HEK293 (cell line): Measurements from ENCODE around the gene ZSCAN12.

ENCODE experiments used
- ATF2 ChIP-seq: fragments of 450-650 bp; formaldehyde crosslinking; IDR thresholded peaks from 2 replicates; pipeline ENCODE4 v1.5.1; 2016; ENCODE audit warnings: missing biosample characterization, missing genetic modification characterization, low read depth
- EGR2 ChIP-seq: fragments of 450-650 bp; formaldehyde crosslinking; IDR thresholded peaks from 2 replicates; pipeline ENCODE4 v1.5.1; 2016; ENCODE audit warnings: low read depth, missing biosample characterization, missing genetic modification characterization
- GFI1B ChIP-seq: fragments of 450-650 bp; formaldehyde crosslinking; IDR thresholded peaks from 2 replicates; pipeline ENCODE4 v1.5.1; 2016; ENCODE audit warnings: missing biosample characterization, missing genetic modification characterization
- REPIN1 ChIP-seq: fragments of 450-650 bp; formaldehyde crosslinking; IDR thresholded peaks from 2 replicates; pipeline ENCODE4 v1.5.1; 2017; ENCODE audit warnings: missing biosample characterization, missing genetic modification characterization, low read depth
- SETDB1 ChIP-seq: IDR thresholded peaks from one replicate; pipeline ENCODE4 v1.6.1; 2017; ENCODE audit warnings: mild to moderate bottlenecking, low read length, moderate library complexity, mixed read lengths; ENCODE audit not compliant: insufficient read length
- SP7 ChIP-seq: fragments of 450-650 bp; formaldehyde crosslinking; IDR thresholded peaks from 2 replicates; pipeline ENCODE4 v1.5.1; 2016; ENCODE audit warnings: missing biosample characterization, missing genetic modification characterization
- TCF7L2 ChIP-seq: IDR thresholded peaks from 2 replicates; pipeline ENCODE4 v1.6.1; 2011; ENCODE audit warnings: low read depth, mild to moderate bottlenecking, inconsistent platforms, low read length, moderate library complexity, borderline replicate concordance
- ZBTB1 ChIP-seq: fragments of 450-650 bp; formaldehyde crosslinking; IDR thresholded peaks from 2 replicates; pipeline ENCODE4 v1.5.1; 2016; ENCODE audit warnings: missing biosample characterization, missing genetic modification characterization
- ZBTB11 ChIP-seq: fragments of 450-650 bp; formaldehyde crosslinking; conservative IDR thresholded peaks from 2 replicates; pipeline ENCODE4 v1.5.1; 2016; ENCODE audit warnings: low read depth, missing biosample characterization, missing genetic modification characterization
- ZBTB44 ChIP-seq: fragments of 450-650 bp; IDR thresholded peaks from 2 replicates; pipeline ENCODE4 v1.5.1; 2018; ENCODE audit warnings: missing biosample characterization, mild to moderate bottlenecking, missing genetic modification characterization
- ZEB2 ChIP-seq: fragments of 450-650 bp; formaldehyde crosslinking; IDR thresholded peaks from 2 replicates; pipeline ENCODE4 v1.5.1; 2016; ENCODE audit warnings: missing biosample characterization, missing genetic modification characterization
- ZNF140 ChIP-seq: fragments of 450-650 bp; formaldehyde crosslinking; IDR thresholded peaks from 2 replicates; pipeline ENCODE4 v1.5.1; 2016; ENCODE audit warnings: missing biosample characterization, missing genetic modification characterization
- ZNF146 ChIP-seq: fragments of 450-650 bp; formaldehyde crosslinking; IDR thresholded peaks from 2 replicates; pipeline ENCODE4 v1.5.1; 2016; ENCODE audit warnings: missing biosample characterization, missing genetic modification characterization
- ZNF184 ChIP-seq: fragments of 450-650 bp; IDR thresholded peaks from 2 replicates; pipeline ENCODE4 v1.5.1; 2018; ENCODE audit warnings: missing biosample characterization, mild to moderate bottlenecking, missing genetic modification characterization
- ZNF274 ChIP-seq, 2 experiments: fragments of 200-500 bp in 1 of 2; fragments of 450-650 bp in 1 of 2; sonication (Bioruptor generic) in 1 of 2; formaldehyde crosslinking in 1 of 2; IDR thresholded peaks; 2 replicates each; pipeline versions ENCODE4 v1.5.1 to v1.6.1; 2014 to 2016; ENCODE audit warnings: borderline replicate concordance in 1 of 2, inconsistent platforms in 1 of 2, low read length in 1 of 2, missing biosample characterization in 1 of 2, missing genetic modification characterization in 1 of 2
- ZNF404 ChIP-seq: fragments of 450-650 bp; formaldehyde crosslinking; IDR thresholded peaks from 2 replicates; pipeline ENCODE4 v1.5.1; 2017; ENCODE audit warnings: missing biosample characterization, missing genetic modification characterization
- ZNF416 ChIP-seq: fragments of 450-650 bp; formaldehyde crosslinking; IDR thresholded peaks from 2 replicates; pipeline ENCODE4 v1.5.1; 2016; ENCODE audit warnings: missing biosample characterization, missing genetic modification characterization
- ZNF48 ChIP-seq: fragments of 450-650 bp; formaldehyde crosslinking; IDR thresholded peaks from 2 replicates; pipeline ENCODE4 v1.5.1; 2016; ENCODE audit warnings: missing biosample characterization, missing genetic modification characterization
- ZNF660 ChIP-seq: fragments of 450-650 bp; IDR thresholded peaks from 2 replicates; pipeline ENCODE4 v1.5.1; 2018; ENCODE audit warnings: missing biosample characterization, mild to moderate bottlenecking, missing genetic modification characterization
- ZNF704 ChIP-seq: fragments of 450-650 bp; formaldehyde crosslinking; IDR thresholded peaks from 2 replicates; pipeline ENCODE4 v1.5.1; 2016; ENCODE audit warnings: missing biosample characterization, missing genetic modification characterization
- ZNF768 ChIP-seq: fragments of 450-650 bp; formaldehyde crosslinking; IDR thresholded peaks from 2 replicates; pipeline ENCODE4 v1.5.1; 2018; ENCODE audit warnings: missing biosample characterization, mild to moderate bottlenecking, missing genetic modification characterization
- ZNF791 ChIP-seq: fragments of 450-650 bp; formaldehyde crosslinking; IDR thresholded peaks from 2 replicates; pipeline ENCODE4 v1.5.1; 2016; ENCODE audit warnings: missing biosample characterization, missing genetic modification characterization
- TF ChIP-seq, protein P1 (sequence below): fragments of 450-650 bp; formaldehyde crosslinking; IDR thresholded peaks from 2 replicates; pipeline ENCODE4 v1.5.1; 2016; ENCODE audit warnings: missing biosample characterization, missing genetic modification characterization
- TF ChIP-seq, protein P2 (sequence below): fragments of 450-650 bp; formaldehyde crosslinking; IDR thresholded peaks from 2 replicates; pipeline ENCODE4 v1.5.1; 2016; ENCODE audit warnings: missing biosample characterization, missing genetic modification characterization
- TF ChIP-seq, protein P3 (sequence below): fragments of 450-650 bp; formaldehyde crosslinking; IDR thresholded peaks from 2 replicates; pipeline ENCODE4 v1.5.1; 2017; ENCODE audit warnings: missing biosample characterization, missing genetic modification characterization

The ZSCAN12 gene

DNA sequence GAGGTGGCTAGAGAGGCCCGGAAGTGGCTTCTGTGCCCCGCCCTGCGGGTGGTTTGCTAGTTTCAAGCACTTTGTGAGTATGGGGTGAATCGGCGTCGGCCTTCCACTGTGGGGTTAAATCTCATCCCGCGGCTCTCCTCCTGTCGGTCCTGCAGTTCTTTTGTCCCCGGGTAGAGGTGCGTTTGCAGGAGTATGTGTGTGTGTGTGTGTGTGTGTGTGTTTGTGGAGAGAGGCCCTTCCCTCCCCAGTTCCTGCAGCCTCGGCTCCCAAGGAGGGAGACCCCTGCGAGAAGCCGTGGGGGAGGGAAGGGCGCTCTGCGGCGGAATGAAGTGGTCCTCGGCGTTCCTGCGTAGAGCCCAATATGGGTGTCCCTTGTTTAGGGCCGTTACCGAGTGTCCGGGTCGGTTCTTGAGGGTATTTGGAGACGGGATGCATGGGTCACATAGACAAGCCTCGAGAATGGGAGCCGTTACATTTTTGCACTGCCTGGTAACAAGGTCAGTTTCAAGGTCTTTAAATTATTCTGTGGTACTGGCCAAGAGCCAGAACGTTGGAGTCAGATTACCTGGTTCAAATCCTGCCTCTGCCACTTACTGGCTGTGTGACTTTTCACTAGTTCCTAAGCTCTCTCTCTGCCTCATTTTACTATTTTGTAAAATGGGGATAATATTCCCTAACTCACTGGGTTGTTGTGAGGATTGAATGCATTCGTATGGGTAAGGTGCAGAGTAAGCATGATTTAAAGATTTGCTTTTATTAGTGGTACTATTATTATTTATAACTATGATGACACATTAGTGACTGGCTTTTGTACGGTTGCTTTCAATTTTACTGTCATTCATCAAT, 49.4 kb downstream of the ZSCAN12 start, which contains the start of gene ZKSCAN3 (continued):
- TF ChIP-seq ZNF704 (tag by site-specific recombination) (no peak), GFI1B (tag by site-specific recombination) (0 out of 2 replicates have a peak, but pooled peaks have one; percentile 39), ATF2 (tag by site-specific recombination) (no peak), EGR2 (tag by site-specific recombination) (0 out of 2 replicates have a peak, but pooled peaks have one; percentile 24), REPIN1 (0 out of 2 replicates have a peak, but pooled peaks have one; percentile 39), ZBTB11 (tag by site-specific recombination) (peak; percentile 96), ZNF404 (tag by site-specific recombination) (no peak), ZEB2 (tag by site-specific recombination) (peak; percentile 82; the same call in 1 of the 2 replicates), ZBTB1 (no peak), ZNF768 (tag by site-specific recombination) (peak; percentile 82; the same call in 1 of the 2 replicates), SP7 (tag by site-specific recombination) (peak; percentile 88), ZNF48 (tag by site-specific recombination) (no peak), ZNF416 (tag by site-specific recombination) (no peak), ZNF660 (tag by site-specific recombination) (peak; percentile 66; the same call in 1 of the 2 replicates), ZNF184 (tag by site-specific recombination) (no peak), ZNF274 (IDR thresholded peaks at IDR 0.05; ENCODE audit: low read length) (no peak), ZNF274 (tag by site-specific recombination; IDR thresholded peaks at IDR 0.05; ENCODE audit: borderline replicate concordance) (no peak), TCF7L2 (no peak), ZNF791 (tag by site-specific recombination) (no peak), ZBTB44 (tag by site-specific recombination) (no peak), ZNF146 (tag by site-specific recombination) (peak; percentile 11; the same call in 1 of the 2 replicates), ZNF140 (tag by site-specific recombination) (no peak), SETDB1 (no peak)
- TF ChIP-seq, protein P1, sequence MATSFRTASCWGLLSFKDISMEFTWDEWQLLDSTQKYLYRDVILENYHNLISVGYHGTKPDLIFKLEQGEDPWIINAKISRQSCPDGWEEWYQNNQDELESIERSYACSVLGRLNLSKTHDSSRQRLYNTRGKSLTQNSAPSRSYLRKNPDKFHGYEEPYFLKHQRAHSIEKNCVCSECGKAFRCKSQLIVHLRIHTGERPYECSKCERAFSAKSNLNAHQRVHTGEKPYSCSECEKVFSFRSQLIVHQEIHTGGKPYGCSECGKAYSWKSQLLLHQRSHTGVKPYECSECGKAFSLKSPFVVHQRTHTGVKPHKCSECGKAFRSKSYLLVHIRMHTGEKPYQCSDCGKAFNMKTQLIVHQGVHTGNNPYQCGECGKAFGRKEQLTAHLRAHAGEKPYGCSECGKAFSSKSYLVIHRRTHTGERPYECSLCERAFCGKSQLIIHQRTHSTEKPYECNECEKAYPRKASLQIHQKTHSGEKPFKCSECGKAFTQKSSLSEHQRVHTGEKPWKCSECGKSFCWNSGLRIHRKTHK (tag by site-specific recombination) = no peak
- TF ChIP-seq, protein P2, sequence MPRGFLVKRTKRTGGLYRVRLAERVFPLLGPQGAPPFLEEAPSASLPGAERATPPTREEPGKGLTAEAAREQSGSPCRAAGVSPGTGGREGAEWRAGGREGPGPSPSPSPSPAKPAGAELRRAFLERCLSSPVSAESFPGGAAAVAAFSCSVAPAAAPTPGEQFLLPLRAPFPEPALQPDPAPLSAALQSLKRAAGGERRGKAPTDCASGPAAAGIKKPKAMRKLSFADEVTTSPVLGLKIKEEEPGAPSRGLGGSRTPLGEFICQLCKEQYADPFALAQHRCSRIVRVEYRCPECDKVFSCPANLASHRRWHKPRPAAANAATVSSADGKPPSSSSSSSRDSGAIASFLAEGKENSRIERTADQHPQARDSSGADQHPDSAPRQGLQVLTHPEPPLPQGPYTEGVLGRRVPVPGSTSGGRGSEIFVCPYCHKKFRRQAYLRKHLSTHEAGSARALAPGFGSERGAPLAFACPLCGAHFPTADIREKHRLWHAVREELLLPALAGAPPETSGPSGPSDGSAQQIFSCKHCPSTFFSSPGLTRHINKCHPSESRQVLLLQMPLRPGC = peak; percentile 78
- TF ChIP-seq, protein P3, sequence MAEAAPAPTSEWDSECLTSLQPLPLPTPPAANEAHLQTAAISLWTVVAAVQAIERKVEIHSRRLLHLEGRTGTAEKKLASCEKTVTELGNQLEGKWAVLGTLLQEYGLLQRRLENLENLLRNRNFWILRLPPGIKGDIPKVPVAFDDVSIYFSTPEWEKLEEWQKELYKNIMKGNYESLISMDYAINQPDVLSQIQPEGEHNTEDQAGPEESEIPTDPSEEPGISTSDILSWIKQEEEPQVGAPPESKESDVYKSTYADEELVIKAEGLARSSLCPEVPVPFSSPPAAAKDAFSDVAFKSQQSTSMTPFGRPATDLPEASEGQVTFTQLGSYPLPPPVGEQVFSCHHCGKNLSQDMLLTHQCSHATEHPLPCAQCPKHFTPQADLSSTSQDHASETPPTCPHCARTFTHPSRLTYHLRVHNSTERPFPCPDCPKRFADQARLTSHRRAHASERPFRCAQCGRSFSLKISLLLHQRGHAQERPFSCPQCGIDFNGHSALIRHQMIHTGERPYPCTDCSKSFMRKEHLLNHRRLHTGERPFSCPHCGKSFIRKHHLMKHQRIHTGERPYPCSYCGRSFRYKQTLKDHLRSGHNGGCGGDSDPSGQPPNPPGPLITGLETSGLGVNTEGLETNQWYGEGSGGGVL (tag by site-specific recombination) = peak; percentile 91
